ENCODE data around the gene ANKRD12. TPM values are rescaled to one million over a fixed set of nuclear protein-coding genes. Genes with fewer than 3 reads are reported as not detected.

ANKRD12 gene
- total and polyA plus RNA-seq, 9 donors, result 8.8 to 115 (median 72.9) TPM

GRCh38 chr18:9096007-9096371 lies 40.6 kb upstream of the ANKRD12 start:
- H3K4me1 ChIP-seq (ENCODE audit: insufficient read depth), result no peaks in the 10 kb centered on the region
- no peak overlapping the region for H3K4me3 ChIP-seq
- no peaks in the 10 kb centered on the region for H3K27me3 ChIP-seq
- H3K9me3 ChIP-seq, result no peaks in the 10 kb centered on the region
- intact Hi-C loops (cut with DNase I), result no loop called here
- H3K27ac ChIP-seq, result no peak overlapping the region
- H3K36me3 ChIP-seq, result no peaks in the 10 kb centered on the region
- TF ChIP-seq, protein P1, sequence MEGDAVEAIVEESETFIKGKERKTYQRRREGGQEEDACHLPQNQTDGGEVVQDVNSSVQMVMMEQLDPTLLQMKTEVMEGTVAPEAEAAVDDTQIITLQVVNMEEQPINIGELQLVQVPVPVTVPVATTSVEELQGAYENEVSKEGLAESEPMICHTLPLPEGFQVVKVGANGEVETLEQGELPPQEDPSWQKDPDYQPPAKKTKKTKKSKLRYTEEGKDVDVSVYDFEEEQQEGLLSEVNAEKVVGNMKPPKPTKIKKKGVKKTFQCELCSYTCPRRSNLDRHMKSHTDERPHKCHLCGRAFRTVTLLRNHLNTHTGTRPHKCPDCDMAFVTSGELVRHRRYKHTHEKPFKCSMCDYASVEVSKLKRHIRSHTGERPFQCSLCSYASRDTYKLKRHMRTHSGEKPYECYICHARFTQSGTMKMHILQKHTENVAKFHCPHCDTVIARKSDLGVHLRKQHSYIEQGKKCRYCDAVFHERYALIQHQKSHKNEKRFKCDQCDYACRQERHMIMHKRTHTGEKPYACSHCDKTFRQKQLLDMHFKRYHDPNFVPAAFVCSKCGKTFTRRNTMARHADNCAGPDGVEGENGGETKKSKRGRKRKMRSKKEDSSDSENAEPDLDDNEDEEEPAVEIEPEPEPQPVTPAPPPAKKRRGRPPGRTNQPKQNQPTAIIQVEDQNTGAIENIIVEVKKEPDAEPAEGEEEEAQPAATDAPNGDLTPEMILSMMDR (IDR thresholded peaks at IDR 0.05), result no peak
- TF ChIP-seq POLR2A (IDR thresholded peaks at IDR 0.05), result no peak
- no peak for TF ChIP-seq EP300 (IDR thresholded peaks at IDR 0.05)
- DNase-seq, result no peak
- WGBS, 3 donors, result 69 to 75% (median 73%) methylated on average over 3 of the region's 3 CpGs

GRCh38 chr18:9096685-9097084 lies 39.9 kb upstream of the ANKRD12 start:
- Histone ChIP-seq H3K9me3 (no peaks in the 10 kb centered on the region), H3K27ac (no peak overlapping the region), H3K4me1 (ENCODE audit: insufficient read depth) (no peaks in the 10 kb centered on the region), H3K4me3 (no peak overlapping the region), H3K27me3 (no peaks in the 10 kb centered on the region), H3K36me3 (no peaks in the 10 kb centered on the region)
- no peak for TF ChIP-seq EP300 (IDR thresholded peaks at IDR 0.05)
- TF ChIP-seq, protein P1 (IDR thresholded peaks at IDR 0.05), result no peak
- TF ChIP-seq POLR2A (IDR thresholded peaks at IDR 0.05), result no peak
- 74 to 82% (median 80%) methylated on average over 2 of the region's 2 CpGs for WGBS, 3 donors
- intact Hi-C loops (cut with DNase I), result no loop called here
- no peak for DNase-seq

- Histone ChIP-seq H3K27me3 (no peaks in the 10 kb centered on the region), H3K4me3 (no peak overlapping the region), H3K9me3 (no peaks in the 10 kb centered on the region), H3K36me3 (no peaks in the 10 kb centered on the region), H3K27ac (no peak overlapping the region), H3K4me1 (ENCODE audit: insufficient read depth) (no peaks in the 10 kb centered on the region)
- WGBS, 3 donors, result 64 to 71% (median 67%) methylated on average over 2 of the region's 2 CpGs
- no peak for DNase-seq
- intact Hi-C loops (cut with DNase I), result no loop called here
- TF ChIP-seq EP300 (IDR thresholded peaks at IDR 0.05) (no peak), POLR2A (IDR thresholded peaks at IDR 0.05) (no peak)
- TF ChIP-seq, protein P1 (IDR thresholded peaks at IDR 0.05), result no peak
Observed at GRCh38 chr18:9097349-9097748, 39.2 kb upstream of the ANKRD12 start.

GRCh38 chr18:9100796-9101195 lies 35.8 kb upstream of the ANKRD12 start:
- intact Hi-C loops (cut with DNase I), result loop anchor here in 1 of 4 donors (5.0 kb wide), 1 partner anchor 37 kb away; the partner anchor contains the start of gene ANKRD12
- Histone ChIP-seq H3K4me3 (no peak overlapping the region), H3K27me3 (no peaks in the 10 kb centered on the region), H3K27ac (no peak overlapping the region), H3K36me3 (no peaks in the 10 kb centered on the region), H3K9me3 (no peaks in the 10 kb centered on the region), H3K4me1 (ENCODE audit: insufficient read depth) (peaks cover 2% of the 10 kb centered on the region)
- no peak for DNase-seq
- TF ChIP-seq POLR2A (IDR thresholded peaks at IDR 0.05) (no peak), EP300 (IDR thresholded peaks at IDR 0.05) (no peak)
- WGBS, 3 donors, result 89 to 91% (median 89%) methylated on average over 3 of the region's 3 CpGs

GRCh38 chr18:9101730-9102507 lies 34.7 kb upstream of the ANKRD12 start:
- intact Hi-C loops (cut with DNase I), result loop anchor here in 2 of 4 donors (2.0 to 5.0 kb wide), 2 partner anchors 35 kb away; partner anchors contain the start of gene ANKRD12 (in 2 of the 2)
- Histone ChIP-seq H3K27me3 (no peaks in the 10 kb centered on the region), H3K9me3 (no peaks in the 10 kb centered on the region), H3K4me1 (ENCODE audit: insufficient read depth) (peaks cover 4% of the 10 kb centered on the region), H3K4me3 (peak overlapping the region; percentile 64), H3K36me3 (no peaks in the 10 kb centered on the region), H3K27ac (peak overlapping the region; percentile 22 to 83)
- TF ChIP-seq POLR2A (IDR thresholded peaks at IDR 0.05) (no peak), EP300 (IDR thresholded peaks at IDR 0.05) (no peak)
- TF ChIP-seq, protein P1 (IDR thresholded peaks at IDR 0.05), result no peak
- DNase-seq, result no peak
- WGBS, 3 donors, result 0% methylated on average over 17 of the region's 17 CpGs
